GM19351 (cell line): ENCODE measurements around the gene REEP6.
"Not testable (repeated sequence)": the region's sequence is repeated elsewhere in the genome, so short reads cannot be mapped to it uniquely, and the experiment has no call there.

Experiments used
- ATAC-seq: cut with Tn5 transposase; IDR thresholded peaks from one replicate; pipeline ENCODE4 v1.9.1; 2021; ENCODE audit warnings: mild to moderate bottlenecking, moderate library complexity; ENCODE audit not compliant: unreplicated experiment

The REEP6 gene

DNA sequence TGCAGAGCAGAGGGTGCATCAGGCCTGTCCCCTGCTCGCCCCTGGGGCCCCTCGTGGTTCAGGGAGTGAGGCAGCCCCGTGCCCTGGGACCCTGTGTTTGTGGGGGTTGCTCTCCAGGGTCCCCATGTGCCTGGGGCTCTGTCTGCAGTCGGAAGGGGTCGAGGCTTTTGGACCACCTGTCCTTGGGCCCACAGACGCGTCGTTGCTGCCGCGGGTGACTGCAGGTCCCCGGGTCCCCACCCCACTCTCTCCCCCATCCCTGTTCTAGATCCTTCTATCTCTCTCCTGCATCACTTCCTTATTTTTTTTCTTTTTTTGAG lies 2.7 kb upstream of the REEP6 start:
- ATAC-seq = no peak

DNA sequence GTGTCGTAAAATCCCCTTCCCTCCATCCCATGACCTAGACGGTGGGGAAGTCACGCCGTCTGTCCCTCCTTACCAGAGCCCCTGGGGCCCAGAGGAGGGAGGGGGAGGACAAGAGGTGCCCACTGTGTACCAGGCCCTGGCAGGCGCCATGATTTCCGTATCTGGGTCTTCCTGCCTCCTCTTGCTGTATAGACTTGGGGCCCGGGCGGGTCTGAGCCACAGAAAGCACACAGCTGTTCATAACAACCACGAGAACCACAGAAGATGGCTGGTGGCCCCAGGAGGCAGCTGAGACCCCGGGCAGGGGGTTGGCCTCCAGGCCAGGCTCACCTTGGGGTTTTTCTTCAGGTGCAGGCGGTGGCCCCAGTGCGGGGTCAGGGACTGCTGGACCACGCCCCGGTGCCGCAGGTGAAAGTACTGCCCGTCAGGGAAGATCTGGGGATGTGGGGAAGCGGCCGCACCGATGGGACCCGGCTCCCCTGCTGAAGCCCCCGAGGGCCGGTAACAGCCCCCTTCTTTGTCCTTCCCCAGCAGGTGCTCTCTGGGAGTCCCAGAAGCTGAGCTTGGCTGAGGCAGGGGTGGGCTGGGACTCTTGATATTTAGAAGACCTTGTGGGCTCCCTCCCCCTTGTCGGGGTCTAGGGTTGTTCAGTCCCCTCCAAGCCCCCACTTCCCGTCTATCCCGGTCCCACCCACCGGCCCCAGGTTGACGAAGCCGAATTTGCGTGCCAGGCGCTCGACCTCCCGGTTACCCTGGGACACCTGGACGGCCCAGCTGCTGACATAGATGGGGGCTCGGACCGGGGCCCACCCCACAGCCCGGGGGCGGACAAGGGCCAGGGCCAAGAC lies 1.3 kb upstream of the REEP6 start:
- ATAC-seq = no peak

GRCh38 chr19:1490311-1491113 lies 469 bp upstream of the REEP6 start, which contains the start of gene PCSK4:
PCSK4 (minus strand) TSS chr19:1490350; CDS start chr19:1490346, 4 bp downstream.
- peak; percentile 81 for ATAC-seq

- no peak for ATAC-seq
These were observed 829 bp downstream of the REEP6 start for GRCh38 chr19:1491849-1492170.

DNA sequence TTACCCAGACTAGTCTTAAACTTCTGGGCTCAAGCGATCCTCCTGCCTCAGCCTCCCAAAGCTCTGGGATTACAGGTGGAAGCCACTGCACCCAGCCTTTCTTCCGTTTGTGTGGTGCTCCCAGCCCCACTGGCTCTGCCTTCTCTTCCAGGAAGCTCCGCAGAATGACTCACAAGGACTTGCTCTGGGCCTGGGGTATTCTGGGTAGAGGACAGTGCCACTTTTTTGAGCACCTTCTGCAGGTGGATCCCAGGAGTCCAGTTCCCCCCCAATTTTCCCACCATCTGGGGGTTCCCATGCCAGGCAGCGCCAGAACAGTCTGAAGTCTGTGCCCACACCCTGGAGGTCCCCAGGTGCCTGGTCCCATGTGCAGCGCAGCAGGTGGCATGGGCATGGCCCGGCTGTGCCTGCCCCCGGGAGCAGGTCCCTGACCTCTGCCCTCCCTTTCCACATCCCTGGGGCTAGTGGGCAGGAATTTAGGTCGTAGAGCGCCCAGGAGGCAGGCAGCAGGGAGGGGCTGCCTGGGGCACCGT lies 1.6 kb downstream of the REEP6 start:
- no peak for ATAC-seq

- no peak for ATAC-seq
These were observed 3.3 kb downstream of the REEP6 start for GRCh38 chr19:1494115-1494815.

DNA sequence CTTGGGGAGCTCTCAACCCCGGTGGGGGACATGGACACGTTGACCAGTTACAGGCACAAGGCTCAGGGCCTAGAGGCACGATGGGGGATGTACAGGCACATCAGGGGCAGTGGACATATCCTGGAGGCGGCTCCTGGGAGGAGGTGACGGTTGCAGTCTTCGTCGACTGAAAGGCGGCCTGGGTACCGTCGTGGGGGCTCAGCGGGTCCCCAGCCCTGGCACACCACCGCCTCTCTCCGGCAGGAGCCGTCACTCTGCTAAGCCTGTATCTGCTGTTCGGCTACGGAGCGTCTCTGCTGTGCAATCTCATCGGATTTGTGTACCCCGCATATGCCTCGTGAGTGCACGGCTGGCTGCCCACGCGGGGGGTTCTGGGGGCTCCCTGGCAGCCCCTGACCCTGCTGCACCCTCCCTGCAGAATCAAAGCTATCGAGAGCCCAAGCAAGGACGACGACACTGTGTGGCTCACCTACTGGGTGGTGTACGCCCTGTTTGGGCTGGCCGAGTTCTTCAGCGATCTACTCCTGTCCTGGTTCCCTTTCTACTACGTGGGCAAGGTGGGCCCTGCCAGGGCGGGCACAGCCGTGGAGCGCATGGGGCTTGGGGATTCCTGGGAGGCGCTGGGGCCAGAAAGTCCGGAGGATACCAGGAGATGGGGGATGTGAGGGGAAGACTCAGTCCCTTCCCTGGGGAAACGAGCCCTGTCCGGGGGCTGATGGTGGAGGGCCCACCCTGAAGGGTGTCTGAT lies 4.2 kb downstream of the REEP6 start:
- ATAC-seq = no peak

GRCh38 chr19:1495799-1496713 lies 5.1 kb downstream of the REEP6 start:
- no peak for ATAC-seq

DNA sequence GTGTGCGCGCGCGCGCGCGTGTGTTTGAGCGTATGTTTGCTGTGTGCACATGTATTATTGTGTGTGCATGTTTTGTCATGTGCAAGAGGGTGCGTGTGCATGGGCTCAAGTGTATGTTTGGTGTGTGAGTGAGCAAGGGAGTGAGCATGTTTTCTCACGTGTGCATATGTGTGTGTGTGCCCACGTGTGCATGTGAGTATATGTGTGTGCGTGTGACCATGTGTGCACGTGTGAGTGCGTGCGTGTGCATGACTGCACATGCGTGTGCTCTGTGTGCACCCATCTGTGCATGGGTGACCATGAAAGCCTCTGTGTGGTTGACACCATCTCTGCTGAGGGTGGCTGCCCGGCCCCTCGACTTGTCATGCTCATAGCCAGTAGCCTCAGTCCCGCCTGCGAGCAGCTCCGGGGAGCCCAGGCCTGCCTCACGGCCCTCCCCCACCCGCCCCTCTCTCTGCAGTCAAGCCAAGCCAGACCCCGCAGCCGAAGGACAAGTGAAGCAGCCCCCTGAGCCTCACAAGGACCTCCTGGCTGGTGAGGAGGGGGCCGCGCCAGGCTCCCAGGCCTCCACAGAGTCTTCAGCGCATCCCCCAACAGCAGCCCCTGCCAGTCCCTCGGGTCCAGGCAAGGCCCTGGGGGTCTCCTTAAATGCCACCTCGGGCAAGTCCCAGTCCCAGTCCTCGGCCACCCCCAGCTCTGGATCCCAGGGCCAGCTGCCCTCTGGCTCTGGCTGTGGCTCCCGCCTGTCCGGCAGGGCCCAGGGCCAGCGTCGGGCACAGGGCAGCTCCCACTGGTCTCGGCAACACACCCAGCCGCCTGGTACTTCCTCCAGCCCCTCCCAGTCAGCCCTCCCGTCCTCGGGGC lies 6.0 kb downstream of the REEP6 start:
- no peak for ATAC-seq

DNA sequence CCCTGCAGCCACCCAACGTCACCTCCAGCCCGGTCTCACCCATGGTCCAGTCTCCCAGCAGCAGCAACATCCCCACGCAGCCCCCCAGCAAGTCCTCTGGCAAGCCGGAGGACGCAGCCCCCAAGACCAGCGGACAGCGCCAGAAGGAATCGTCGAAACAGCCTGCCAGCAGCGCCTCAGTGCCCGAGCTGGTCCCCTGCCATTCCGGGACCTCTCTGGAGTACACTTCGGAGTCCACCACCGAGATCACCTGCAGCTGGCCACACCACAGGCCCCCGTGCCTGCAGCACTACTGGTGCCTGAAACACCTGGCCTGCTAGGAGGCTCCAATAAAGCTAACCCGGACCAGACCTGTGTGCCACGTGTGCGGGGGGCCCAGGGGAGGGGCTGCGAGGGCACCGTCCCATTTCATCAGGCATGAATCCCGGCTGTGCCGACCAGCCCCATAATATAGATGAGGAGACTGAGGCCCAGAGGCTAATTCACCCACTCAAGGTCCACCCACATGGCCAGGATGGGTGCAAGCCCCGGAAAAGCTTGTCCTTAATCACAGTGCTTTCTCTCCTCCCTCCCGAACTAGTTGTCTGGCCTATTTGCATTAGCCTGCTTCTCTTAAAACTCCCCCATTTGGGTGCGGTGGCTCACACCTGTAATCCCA lies 6.7 kb downstream of the REEP6 start:
- ATAC-seq = no peak

- ATAC-seq = not testable (repeated sequence)
These were observed 8.2 kb downstream of the REEP6 start for GRCh38 chr19:1499231-1499630.

GRCh38 chr19:1501200-1501595 lies 10.2 kb downstream of the REEP6 start:
- no peak for ATAC-seq

GRCh38 chr19:1502433-1503088 lies 11.6 kb downstream of the REEP6 start:
- ATAC-seq = no peak

- ATAC-seq = no peak
These were observed 12.3 kb downstream of the REEP6 start for GRCh38 chr19:1503089-1503924.

GRCh38 chr19:1503925-1504773 lies 13.2 kb downstream of the REEP6 start:
- no peak for ATAC-seq

DNA sequence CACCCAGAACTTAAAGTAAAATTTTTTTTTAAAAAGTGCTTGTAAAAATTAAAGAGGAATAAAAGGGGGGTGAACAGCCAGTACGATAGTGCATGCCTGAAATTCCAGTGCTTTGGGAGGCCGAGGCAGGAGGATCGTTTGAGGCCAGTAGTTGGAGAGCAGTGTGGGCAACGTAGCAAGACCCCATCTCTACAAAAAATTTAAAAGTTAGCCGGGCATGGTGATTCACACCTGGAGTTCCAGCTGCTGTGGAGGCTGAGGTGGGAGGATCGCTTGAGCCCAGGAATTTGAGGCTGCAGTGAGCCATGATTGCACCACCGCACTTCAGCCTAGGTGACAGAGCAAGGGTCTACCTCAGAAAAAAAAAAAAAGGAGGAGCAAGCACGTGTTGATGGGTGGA lies 14.0 kb downstream of the REEP6 start:
- no peak for ATAC-seq
